Activated T-cell treated with anti-CD3 and anti-CD28 coated beads, Interleukin-2, amount 50 U/mL, for 4 hours (primary cell): ENCODE measurements around the gene OR4S1. TPM values are rescaled to one million over a fixed set of nuclear protein-coding genes. Genes with fewer than 3 reads are reported as not detected.
"Not testable (repeated sequence)": the region's sequence is repeated elsewhere in the genome, so short reads cannot be mapped to it uniquely, and the experiment has no call there.

Source experiments
- ATAC-seq, 2 donors: fragments of 200-7000 bp; cut with Tn5 transposase; one replicate each; pipeline ENCODE4 v1.10.0; 2021
- DNase-seq: peaks from one replicate; pipeline ENCODE4 v3.0.0-alpha.2; 2020
- H3K27me3 Mint-ChIP-seq: one replicate; pipeline ENCODE4 v1.8.0; 2021; ENCODE audit warnings: low read depth, mixed read lengths
- H3K36me3 Mint-ChIP-seq: one replicate; pipeline ENCODE4 v1.8.0; 2022; ENCODE audit warnings: mixed read lengths; ENCODE audit not compliant: insufficient read depth
- H3K4me1 Mint-ChIP-seq: one replicate; pipeline ENCODE4 v1.8.0; 2021; ENCODE audit warnings: low read depth, mixed read lengths
- H3K4me3 Mint-ChIP-seq: one replicate; pipeline ENCODE4 v1.8.0; 2021; ENCODE audit warnings: mild to moderate bottlenecking, moderate library complexity, mixed read lengths
- H3K9me3 Mint-ChIP-seq: one replicate; pipeline ENCODE4 v1.8.0; 2021; ENCODE audit warnings: mixed read lengths
- total RNA-seq, 3 donors: library from RNA; stranded (reverse); gene quantifications; one replicate each; pipeline ENCODE4 v1.2.1, GENCODE V29; 2021

Gene OR4S1, protein sequence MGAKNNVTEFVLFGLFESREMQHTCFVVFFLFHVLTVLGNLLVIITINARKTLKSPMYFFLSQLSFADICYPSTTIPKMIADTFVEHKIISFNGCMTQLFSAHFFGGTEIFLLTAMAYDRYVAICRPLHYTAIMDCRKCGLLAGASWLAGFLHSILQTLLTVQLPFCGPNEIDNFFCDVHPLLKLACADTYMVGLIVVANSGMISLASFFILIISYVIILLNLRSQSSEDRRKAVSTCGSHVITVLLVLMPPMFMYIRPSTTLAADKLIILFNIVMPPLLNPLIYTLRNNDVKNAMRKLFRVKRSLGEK
- total RNA-seq = not detected

DNA sequence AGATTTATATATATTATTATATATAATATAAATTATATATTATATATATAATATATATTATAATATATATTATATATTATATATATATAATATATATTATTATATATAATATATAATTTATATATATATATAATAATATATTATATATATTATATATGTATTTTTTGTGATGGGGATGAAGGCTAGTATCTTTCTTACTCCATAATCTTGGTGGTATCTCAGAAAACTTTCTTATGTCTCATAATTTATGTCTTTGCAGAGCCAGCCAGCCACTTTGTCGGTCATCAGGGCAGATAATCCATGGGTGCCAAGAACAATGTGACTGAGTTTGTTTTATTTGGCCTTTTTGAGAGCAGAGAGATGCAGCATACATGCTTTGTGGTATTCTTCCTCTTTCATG, at the start of gene OR4S1:
Gene OR4S1 (plus strand): TSS at position 301 of the 400 bp plus-strand sequence. CDS start 0 bp downstream, at position 301.
- Mint-ChIP-seq H3K4me3 (no peak within 1 kb of the TSS), H3K9me3 (no peaks in the 10 kb centered on the region), H3K36me3 (no peaks in the 10 kb centered on the region), H3K27me3 (peaks cover 9% of the 10 kb centered on the region), H3K4me1 (peaks cover 4% of the 10 kb centered on the region)
- no peak for ATAC-seq
- no peak for DNase-seq

DNA sequence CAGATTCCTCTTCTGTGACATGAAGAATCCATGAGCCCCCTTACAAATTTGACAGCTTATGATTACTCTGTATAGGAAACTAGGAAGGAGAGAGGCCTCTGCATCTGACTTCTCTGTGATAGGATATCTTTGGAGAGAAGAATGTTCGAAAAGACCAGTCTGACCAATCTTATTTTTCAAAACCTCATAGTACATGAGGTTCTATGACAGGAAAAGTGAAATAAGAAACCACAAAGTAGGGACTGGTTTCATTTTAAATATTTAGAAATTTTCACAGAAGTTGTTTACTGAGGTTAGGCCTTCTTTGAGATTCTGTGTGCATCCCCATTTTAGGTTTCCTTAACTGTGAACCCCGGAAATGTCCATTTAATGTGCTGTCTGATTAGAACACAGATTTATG, 44.4 kb upstream of the OR4S1 start:
- ATAC-seq (no peak), DNase-seq (no peak)
- no peak overlapping the region for H3K4me3 Mint-ChIP-seq
- H3K9me3 Mint-ChIP-seq = no peaks in the 10 kb centered on the region
- no peaks in the 10 kb centered on the region for H3K36me3 Mint-ChIP-seq
- H3K27me3 Mint-ChIP-seq = peaks cover 12% of the 10 kb centered on the region
- H3K4me1 Mint-ChIP-seq = no peaks in the 10 kb centered on the region

DNA sequence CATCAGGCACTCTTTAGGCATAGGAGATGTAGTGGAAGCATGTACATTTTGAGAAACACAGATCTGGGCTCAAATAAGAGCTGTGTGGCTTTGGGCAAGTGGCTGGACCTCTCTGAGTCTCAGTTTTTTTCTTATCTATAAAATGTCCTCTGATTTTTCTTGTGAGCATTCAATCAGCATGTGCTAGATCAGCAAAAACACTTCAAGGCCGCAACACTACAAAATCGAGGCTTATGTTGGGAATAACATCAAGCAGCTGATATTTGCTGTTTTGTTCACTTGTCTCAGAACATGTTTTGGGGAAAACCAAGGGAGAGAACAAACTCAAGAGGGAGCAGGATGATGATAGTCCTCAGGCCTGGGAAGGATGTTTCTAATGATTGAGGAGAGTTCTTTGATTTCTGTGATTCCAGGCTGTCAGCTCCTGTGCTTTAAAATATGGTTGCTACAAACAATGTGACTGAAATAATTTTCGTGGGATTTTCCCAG, 42.6 kb upstream of the OR4S1 start, which contains the start of gene OR4X1:
Gene OR4X1 (plus strand): TSS at position 439 of the 489 bp plus-strand sequence. CDS start 0 bp downstream, at position 439.
- Mint-ChIP-seq H3K4me3 (no peak within 1 kb of the TSS), H3K9me3 (no peaks in the 10 kb centered on the region), H3K4me1 (no peaks in the 10 kb centered on the region), H3K36me3 (no peaks in the 10 kb centered on the region), H3K27me3 (no peaks in the 10 kb centered on the region)
- no peak for DNase-seq
- no peak for ATAC-seq

DNA sequence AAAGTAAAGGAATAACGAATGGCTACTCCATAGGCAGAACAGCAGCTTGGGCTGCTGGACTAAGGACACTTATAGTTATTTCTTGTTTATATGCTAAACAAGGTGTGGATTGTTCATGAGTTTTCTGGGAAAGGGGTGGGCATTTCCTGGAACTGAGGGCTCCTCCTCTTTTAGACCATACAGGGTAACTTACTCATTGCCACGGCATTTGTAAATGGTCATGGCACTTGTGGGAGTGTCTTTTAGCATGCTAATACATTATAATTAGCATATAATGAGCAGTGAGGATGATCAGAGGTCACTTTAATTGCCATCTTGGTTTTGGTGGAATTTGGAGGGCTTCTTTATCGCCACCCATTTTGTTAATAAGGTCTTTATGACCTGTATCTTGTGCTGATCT, 35.4 kb upstream of the OR4S1 start:
- ATAC-seq (no peak), DNase-seq (no peak)
- H3K4me3 Mint-ChIP-seq = no peak overlapping the region
- no peaks in the 10 kb centered on the region for H3K36me3 Mint-ChIP-seq
- H3K9me3 Mint-ChIP-seq = no peaks in the 10 kb centered on the region
- H3K27me3 Mint-ChIP-seq = peaks cover 3% of the 10 kb centered on the region
- H3K4me1 Mint-ChIP-seq = no peaks in the 10 kb centered on the region

DNA sequence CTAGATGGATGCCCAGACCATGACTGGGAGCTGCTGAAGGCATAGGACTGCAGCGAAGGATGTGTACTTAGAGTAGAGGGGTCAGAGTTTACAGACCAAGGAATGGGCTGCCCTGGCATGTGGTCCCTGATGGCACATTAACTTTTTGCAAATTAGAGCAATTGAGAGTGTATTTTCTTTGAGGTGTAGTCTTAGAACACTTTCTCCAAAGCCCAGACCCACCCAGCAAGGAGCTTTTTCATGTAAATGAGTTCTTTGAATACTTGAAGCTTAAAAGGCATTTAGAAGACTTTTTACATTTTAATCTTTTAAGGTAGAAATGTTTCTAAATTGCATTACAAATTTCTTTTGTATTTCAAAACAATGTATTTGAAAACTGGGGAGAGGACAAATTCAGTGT, 33.4 kb upstream of the OR4S1 start:
- Mint-ChIP-seq H3K27me3 (peaks cover 4% of the 10 kb centered on the region), H3K9me3 (no peaks in the 10 kb centered on the region), H3K36me3 (no peaks in the 10 kb centered on the region), H3K4me1 (no peaks in the 10 kb centered on the region), H3K4me3 (no peak overlapping the region)
- DNase-seq (no peak), ATAC-seq (no peak)

DNA sequence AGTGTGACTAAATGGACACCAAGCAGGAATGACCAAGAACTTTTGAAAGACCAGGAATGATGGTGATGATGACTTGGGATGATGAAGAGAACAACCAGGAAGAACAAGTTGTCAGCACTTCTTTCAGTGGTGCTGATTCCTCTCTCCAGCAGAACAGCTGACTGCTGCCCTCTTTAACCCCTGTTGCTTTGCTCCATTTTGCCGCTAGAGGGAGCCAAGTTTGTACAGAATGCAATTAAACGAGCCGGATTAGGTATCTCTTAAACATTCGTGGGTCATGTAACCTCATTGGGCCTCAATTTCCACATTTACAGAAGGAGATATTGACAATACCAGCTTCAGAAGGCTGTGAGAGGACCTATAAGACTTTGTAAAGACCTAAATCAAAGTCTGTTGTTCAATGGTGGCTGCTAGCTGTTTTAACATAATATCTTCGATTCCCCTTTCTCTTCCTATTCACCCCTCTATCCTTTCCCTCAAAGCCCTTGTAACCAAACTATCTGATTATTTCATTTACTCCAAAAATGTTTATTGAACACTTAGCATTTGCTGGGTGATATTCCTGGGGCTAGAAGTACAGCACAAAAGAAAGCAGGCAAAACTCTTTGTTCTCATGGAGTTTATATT, 1.9 kb downstream of the OR4S1 start:
- Mint-ChIP-seq H3K27me3 (peaks cover 9% of the 10 kb centered on the region), H3K4me3 (no peak overlapping the region), H3K36me3 (no peaks in the 10 kb centered on the region), H3K4me1 (peaks cover 4% of the 10 kb centered on the region), H3K9me3 (no peaks in the 10 kb centered on the region)
- ATAC-seq = peak in 1 of 2 donors; percentile 53
- DNase-seq = peak; percentile 37

DNA sequence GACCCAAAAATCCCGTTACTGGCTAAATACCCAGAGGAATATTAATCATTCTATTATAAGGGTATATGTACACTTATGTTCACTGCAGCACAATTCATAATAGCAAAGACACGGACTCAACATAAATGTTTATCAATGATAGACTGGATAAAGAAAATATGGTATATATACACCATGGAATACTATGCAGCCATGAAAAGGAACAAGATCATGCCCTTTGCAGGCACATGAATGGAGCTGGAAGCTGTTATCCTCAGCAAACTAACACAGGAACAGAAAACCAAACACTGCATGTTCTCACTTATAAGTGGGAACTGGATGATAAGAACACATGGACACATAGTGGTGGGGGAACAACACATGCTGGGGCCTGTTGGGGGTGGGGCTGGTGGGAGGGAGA, 7.6 kb downstream of the OR4S1 start:
- not testable (repeated sequence) for H3K36me3 Mint-ChIP-seq, H3K27me3 Mint-ChIP-seq, H3K9me3 Mint-ChIP-seq, H3K4me3 Mint-ChIP-seq, ATAC-seq, DNase-seq, H3K4me1 Mint-ChIP-seq

DNA sequence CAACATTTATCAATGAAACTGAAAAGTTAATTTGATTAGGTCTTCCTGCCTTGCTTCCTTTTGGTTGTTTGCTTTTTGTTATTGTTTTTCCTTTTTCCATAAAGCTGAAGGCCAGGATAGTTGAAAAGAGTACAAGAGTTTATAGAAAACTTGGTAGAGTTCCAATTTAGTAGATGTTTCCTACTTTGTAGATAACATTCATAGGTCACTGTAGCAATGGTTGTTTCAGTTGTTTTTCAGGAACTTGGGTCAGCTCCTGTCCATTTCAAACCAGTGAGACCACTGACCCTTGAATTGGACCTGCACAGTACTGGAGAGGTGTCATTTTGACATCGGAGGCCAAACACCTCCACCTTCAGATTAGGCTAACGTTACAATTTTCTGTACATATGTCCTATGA, 13.8 kb downstream of the OR4S1 start:
- DNase-seq, H3K36me3 Mint-ChIP-seq, H3K27me3 Mint-ChIP-seq, ATAC-seq, H3K4me3 Mint-ChIP-seq, H3K4me1 Mint-ChIP-seq, H3K9me3 Mint-ChIP-seq: not testable (repeated sequence)

DNA sequence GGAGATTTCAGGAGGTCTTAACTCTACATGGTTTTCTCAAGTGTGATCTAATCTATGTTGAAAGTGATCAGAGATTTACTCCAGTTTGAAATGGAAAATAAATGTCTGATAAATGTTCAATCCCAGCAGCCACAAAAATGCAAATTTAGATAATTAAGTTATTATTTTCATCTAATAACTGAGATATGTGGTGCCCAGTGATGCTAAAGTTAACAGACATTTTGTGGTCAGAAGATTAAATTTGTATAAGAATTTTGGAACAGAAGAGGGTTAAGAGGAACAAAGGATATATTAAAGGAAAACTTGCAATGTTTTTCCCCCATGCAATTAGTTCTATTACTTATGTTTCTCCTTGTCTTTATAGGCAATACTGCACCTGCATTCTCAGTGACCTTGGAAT, 18.6 kb downstream of the OR4S1 start, which contains the start of gene OR4C3:
Gene OR4C3 (plus strand): TSS at position 301 of the 400 bp plus-strand sequence. CDS start 102 bp downstream, outside the sequence.
- H3K4me3 Mint-ChIP-seq, H3K27me3 Mint-ChIP-seq, ATAC-seq, H3K9me3 Mint-ChIP-seq, DNase-seq, H3K36me3 Mint-ChIP-seq: not testable (repeated sequence)
- peaks cover 18% of the 10 kb centered on the region for H3K4me1 Mint-ChIP-seq

DNA sequence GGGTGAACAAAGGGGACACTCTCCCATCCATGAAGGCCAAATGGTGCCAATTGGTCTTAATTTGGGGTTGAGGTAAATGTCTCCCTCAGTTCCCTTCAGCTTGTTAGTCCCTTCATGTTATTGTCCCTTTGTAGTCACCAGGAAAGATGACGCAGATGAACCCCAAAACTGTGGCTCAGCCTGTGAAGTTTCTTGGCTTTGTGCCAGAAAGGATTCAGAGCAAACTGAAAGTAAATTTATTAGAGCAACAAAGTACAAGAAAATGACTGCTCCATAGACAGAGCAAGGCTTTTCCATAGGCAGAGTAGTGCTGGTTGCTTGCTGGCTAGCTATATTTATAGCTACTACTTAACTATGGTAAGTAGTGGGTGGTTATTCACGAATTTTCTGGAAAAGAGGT, 35.4 kb downstream of the OR4S1 start:
- H3K4me3 Mint-ChIP-seq = no peak overlapping the region
- no peaks in the 10 kb centered on the region for H3K27me3 Mint-ChIP-seq

DNA sequence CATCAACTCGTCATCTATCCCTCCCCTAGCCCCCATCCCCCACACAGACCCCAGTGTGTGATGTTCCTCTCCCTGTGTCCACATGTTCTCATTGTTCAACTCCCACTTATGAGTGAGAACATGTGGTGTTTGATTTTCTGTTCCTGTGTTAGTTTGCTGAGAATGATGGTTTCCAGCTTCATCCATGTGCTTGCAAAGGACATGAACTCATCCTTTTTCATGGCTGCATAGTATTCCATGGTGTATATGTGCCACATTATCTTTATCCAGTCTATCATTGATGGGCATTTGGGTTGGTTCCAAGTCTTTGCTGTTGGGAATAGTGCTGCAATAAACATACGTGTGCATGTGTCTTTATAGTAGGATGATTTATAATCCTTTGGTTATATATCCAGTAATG, 36.5 kb downstream of the OR4S1 start:
- not testable (repeated sequence) for H3K4me3 Mint-ChIP-seq, DNase-seq, ATAC-seq, H3K27me3 Mint-ChIP-seq, H3K36me3 Mint-ChIP-seq
- Mint-ChIP-seq H3K4me1 (peaks cover 36% of the 10 kb centered on the region), H3K9me3 (peaks cover 20% of the 10 kb centered on the region)

More for the DNA sequence above, 35.4 kb downstream of the OR4S1 start:
- DNase-seq (no peak), ATAC-seq (no peak)
- Mint-ChIP-seq H3K4me1 (peaks cover 29% of the 10 kb centered on the region), H3K9me3 (peaks cover 11% of the 10 kb centered on the region), H3K36me3 (peaks cover 4% of the 10 kb centered on the region)

DNA sequence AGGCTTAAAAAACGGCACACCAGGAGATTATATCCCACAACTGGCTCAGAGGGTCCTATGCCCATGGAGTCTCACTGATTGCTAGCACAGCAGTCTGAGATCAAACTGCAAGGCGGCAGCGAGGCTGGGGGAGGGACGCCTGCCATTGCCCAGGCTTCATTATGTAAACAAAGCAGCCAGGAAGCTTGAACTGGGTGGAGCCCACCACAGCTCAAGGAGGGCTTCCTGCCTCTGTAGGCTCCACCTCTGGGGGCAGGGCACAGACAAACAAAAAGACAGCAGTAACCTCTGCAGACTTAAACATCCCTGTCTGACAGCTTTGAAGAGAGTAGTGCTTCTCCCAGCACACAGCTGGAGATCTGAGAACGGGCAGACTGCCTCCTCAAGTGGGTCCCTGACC, 40.3 kb downstream of the OR4S1 start:
- H3K36me3 Mint-ChIP-seq, DNase-seq, H3K27me3 Mint-ChIP-seq, H3K4me3 Mint-ChIP-seq, ATAC-seq: not testable (repeated sequence)
- Mint-ChIP-seq H3K4me1 (peaks cover 29% of the 10 kb centered on the region), H3K9me3 (peaks cover 30% of the 10 kb centered on the region)

DNA sequence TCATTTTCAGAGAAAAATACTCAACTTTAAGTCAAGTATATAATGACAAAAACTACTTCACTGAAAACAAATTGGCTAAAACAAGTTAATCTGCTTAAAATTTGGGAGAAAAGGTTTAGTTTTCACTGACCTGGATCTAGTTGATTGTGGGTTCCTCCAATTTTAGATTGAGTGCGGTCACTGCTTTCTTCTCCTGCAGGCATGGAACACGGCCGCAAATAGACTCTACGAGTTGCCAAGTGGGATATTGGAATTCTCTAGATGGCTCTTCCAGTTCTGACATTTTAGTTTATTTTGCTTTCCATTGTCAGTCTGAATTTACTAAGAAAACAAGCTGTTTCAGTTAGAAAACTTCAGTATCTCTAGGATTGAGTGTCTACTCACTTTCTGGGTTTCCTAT, 48.0 kb downstream of the OR4S1 start:
- Mint-ChIP-seq H3K4me1 (no peaks in the 10 kb centered on the region), H3K36me3 (no peaks in the 10 kb centered on the region), H3K9me3 (peaks cover 16% of the 10 kb centered on the region), H3K27me3 (no peaks in the 10 kb centered on the region), H3K4me3 (no peak overlapping the region)
- DNase-seq = no peak
- no peak for ATAC-seq

DNA sequence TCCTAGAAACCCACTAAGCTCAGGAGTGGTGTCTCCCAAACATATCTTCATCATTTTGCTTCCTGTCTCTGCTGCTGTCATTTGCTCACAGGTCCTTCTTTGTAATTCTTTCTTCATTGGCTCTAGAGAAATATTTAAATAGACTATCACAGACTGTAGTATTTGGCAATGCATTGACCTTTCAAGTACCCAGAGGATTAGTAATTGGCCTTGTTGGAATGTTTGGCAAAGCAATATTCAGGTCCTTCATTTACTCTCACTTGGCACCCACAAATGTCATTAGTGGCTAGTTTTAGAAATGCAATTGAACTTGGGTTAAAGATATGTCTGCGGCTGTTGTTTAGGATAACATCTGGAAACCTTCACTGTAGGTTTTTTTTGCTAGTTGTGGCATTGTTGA, 48.7 kb downstream of the OR4S1 start:
- no peaks in the 10 kb centered on the region for H3K27me3 Mint-ChIP-seq

More for the DNA sequence above, 48.7 kb downstream of the OR4S1 start:
- H3K4me3 Mint-ChIP-seq = no peak overlapping the region
- peaks cover 12% of the 10 kb centered on the region for H3K9me3 Mint-ChIP-seq
- ATAC-seq (no peak), DNase-seq (no peak)
- no peaks in the 10 kb centered on the region for H3K4me1 Mint-ChIP-seq
- no peaks in the 10 kb centered on the region for H3K36me3 Mint-ChIP-seq
